ENCODE results near the gene PTPRH.

DNA sequence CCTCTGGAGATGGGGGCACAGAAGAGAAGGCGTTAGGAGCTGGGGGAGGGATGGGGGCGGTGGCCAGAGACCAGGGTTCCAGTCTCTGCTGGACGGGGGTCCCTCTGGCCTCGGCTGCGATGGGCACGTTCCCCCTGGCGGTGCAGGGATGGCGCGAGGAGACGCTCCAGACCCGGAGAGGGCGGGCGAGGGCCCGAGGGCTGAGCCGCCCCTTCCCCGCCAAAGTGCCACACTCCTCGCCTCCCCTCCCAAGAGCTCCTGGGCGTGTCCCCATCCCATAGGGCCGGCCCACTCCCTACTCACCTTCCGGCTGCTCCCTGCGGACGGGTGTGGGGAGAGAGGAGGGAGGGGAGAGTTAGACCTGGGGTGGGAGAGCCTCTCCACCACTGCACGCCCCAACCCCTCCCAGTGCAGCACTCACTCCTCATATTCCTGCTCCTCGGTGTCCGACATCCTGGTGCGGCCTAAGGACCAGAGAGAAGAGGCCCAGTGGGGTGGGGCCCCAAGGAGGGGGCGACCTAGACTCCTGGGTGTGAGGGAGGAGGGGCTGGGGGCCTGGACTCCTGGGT, 62.5 kb downstream of the PTPRH start:
- TF ChIP-seq, protein P1, sequence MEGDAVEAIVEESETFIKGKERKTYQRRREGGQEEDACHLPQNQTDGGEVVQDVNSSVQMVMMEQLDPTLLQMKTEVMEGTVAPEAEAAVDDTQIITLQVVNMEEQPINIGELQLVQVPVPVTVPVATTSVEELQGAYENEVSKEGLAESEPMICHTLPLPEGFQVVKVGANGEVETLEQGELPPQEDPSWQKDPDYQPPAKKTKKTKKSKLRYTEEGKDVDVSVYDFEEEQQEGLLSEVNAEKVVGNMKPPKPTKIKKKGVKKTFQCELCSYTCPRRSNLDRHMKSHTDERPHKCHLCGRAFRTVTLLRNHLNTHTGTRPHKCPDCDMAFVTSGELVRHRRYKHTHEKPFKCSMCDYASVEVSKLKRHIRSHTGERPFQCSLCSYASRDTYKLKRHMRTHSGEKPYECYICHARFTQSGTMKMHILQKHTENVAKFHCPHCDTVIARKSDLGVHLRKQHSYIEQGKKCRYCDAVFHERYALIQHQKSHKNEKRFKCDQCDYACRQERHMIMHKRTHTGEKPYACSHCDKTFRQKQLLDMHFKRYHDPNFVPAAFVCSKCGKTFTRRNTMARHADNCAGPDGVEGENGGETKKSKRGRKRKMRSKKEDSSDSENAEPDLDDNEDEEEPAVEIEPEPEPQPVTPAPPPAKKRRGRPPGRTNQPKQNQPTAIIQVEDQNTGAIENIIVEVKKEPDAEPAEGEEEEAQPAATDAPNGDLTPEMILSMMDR (conservative IDR thresholded peaks at IDR 0.05; ENCODE audit: low read depth, low read length): no peak
- no peak for TF ChIP-seq EZH2 (IDR thresholded peaks at IDR 0.05; ENCODE audit: borderline replicate concordance, low read depth, low read length, poor library complexity, severe bottlenecking)

All from A673 (cell line).